ENCODE measurements around the gene IL17RC. TPM values are rescaled to one million over a fixed set of nuclear protein-coding genes. Genes with fewer than 3 reads are reported as not detected.

The IL17RC gene
- total RNA-seq, 1 donor from 2014 or later: 82.5 TPM

GRCh38 chr3:9909221-9910013 lies 7.5 kb upstream of the IL17RC start:
- DNase-seq (ENCODE audit: low spot score in 2 of 2): no peak
- intact Hi-C loops (cut with DNase I): loop anchor here (10.0 kb wide), 1 partner anchor 515 kb away; the partner anchor contains the start of gene SETD5
- Histone ChIP-seq H3K27me3 (no peaks in the 10 kb centered on the region), H3K4me1 (peaks cover 6% of the 10 kb centered on the region in 2 donors), H3K9me3 (no peaks in the 10 kb centered on the region), H3K27ac (no peak overlapping the region), H3K36me3 (peaks cover 0 to 3% of the 10 kb centered on the region in 2 donors), H3K4me3 (no peak overlapping the region)
- TF ChIP-seq CTCF (IDR thresholded peaks at IDR 0.05): no peak

- Histone ChIP-seq H3K27ac (no peak overlapping the region), H3K4me1 (peaks cover 12 to 20% of the 10 kb centered on the region in 2 donors), H3K27me3 (no peaks in the 10 kb centered on the region), H3K4me3 (no peak overlapping the region), H3K36me3 (peaks cover 0 to 3% of the 10 kb centered on the region in 2 donors), H3K9me3 (no peaks in the 10 kb centered on the region)
- intact Hi-C loops (cut with DNase I): loop anchor here (10.0 kb wide), 1 partner anchor 517 kb away; the partner anchor contains the start of gene SETD5
- no peak for DNase-seq (ENCODE audit: low spot score in 2 of 2)
- TF ChIP-seq CTCF (IDR thresholded peaks at IDR 0.05): no peak
Measured at GRCh38 chr3:9911863-9912262, 5.0 kb upstream of the IL17RC start.

GRCh38 chr3:9912294-9912935 lies 4.5 kb upstream of the IL17RC start:
- Histone ChIP-seq H3K4me3 (no peak overlapping the region), H3K36me3 (peaks cover 0 to 3% of the 10 kb centered on the region in 2 donors), H3K4me1 (peaks cover 16 to 22% of the 10 kb centered on the region in 2 donors), H3K27me3 (no peaks in the 10 kb centered on the region), H3K27ac (no peak overlapping the region), H3K9me3 (no peaks in the 10 kb centered on the region)
- intact Hi-C loops (cut with DNase I): loop anchor here (10.0 kb wide), 1 partner anchor 518 kb away; the partner anchor contains the start of gene SETD5
- DNase-seq (ENCODE audit: low spot score in 2 of 2): no peak
- no peak for TF ChIP-seq CTCF (IDR thresholded peaks at IDR 0.05)

- peaks cover 0 to 3% of the 10 kb centered on the region in 2 donors for H3K36me3 ChIP-seq
- no peak overlapping the region for H3K4me3 ChIP-seq
- H3K27ac ChIP-seq: peak overlapping the region in 1 of 2 donors; percentile 86
- DNase-seq (ENCODE audit: low spot score in 2 of 2): no peak
- no peaks in the 10 kb centered on the region for H3K9me3 ChIP-seq
- TF ChIP-seq CTCF (IDR thresholded peaks at IDR 0.05): no peak
- peaks cover 22 to 32% of the 10 kb centered on the region in 2 donors for H3K4me1 ChIP-seq
- H3K27me3 ChIP-seq: no peaks in the 10 kb centered on the region
- intact Hi-C loops (cut with DNase I): loop anchor here (10.0 kb wide), 1 partner anchor 519 kb away; the partner anchor contains the start of gene SETD5
Measured at GRCh38 chr3:9913601-9914000, 3.3 kb upstream of the IL17RC start.

- peak overlapping the region; percentile 79 to 86 for H3K27ac ChIP-seq
- peaks cover 22 to 32% of the 10 kb centered on the region in 2 donors for H3K4me1 ChIP-seq
- H3K36me3 ChIP-seq: peaks cover 0 to 3% of the 10 kb centered on the region in 2 donors
- no peak for DNase-seq (ENCODE audit: low spot score in 2 of 2)
- H3K9me3 ChIP-seq: no peaks in the 10 kb centered on the region
- no peak overlapping the region for H3K4me3 ChIP-seq
- no peak for TF ChIP-seq CTCF (IDR thresholded peaks at IDR 0.05)
- intact Hi-C loops (cut with DNase I): loop anchor here (10.0 kb wide), 1 partner anchor 519 kb away; the partner anchor contains the start of gene SETD5
- no peaks in the 10 kb centered on the region for H3K27me3 ChIP-seq
Measured at GRCh38 chr3:9914011-9914410, 2.9 kb upstream of the IL17RC start.
